ENCODE measurements around the gene AOPEP.

DNA sequence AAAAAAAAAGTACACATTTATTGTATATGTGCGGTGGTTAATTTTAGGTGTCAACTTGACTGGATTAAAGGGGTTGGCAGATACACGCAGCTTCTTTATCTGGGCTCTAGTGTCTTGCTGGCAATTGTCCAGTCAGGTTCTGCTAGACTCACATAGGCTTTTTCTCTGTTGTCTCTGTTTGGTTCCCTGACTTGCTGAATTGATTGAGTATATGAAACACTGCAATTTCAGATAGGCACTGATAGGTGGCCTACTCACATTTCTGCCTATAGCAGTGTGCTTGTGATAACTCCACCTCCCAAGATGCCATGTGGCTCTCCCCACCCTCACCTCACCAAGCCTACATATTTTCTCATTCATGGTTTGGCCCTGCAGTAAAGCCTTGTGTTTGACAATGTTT, 52.5 kb downstream of the AOPEP start:
- TF ChIP-seq, protein P1, sequence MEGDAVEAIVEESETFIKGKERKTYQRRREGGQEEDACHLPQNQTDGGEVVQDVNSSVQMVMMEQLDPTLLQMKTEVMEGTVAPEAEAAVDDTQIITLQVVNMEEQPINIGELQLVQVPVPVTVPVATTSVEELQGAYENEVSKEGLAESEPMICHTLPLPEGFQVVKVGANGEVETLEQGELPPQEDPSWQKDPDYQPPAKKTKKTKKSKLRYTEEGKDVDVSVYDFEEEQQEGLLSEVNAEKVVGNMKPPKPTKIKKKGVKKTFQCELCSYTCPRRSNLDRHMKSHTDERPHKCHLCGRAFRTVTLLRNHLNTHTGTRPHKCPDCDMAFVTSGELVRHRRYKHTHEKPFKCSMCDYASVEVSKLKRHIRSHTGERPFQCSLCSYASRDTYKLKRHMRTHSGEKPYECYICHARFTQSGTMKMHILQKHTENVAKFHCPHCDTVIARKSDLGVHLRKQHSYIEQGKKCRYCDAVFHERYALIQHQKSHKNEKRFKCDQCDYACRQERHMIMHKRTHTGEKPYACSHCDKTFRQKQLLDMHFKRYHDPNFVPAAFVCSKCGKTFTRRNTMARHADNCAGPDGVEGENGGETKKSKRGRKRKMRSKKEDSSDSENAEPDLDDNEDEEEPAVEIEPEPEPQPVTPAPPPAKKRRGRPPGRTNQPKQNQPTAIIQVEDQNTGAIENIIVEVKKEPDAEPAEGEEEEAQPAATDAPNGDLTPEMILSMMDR (IDR thresholded peaks at IDR 0.05; ENCODE audit: low read depth, low read length, poor library complexity, severe bottlenecking) = no peak
- TF ChIP-seq EZH2phosphoT487 (IDR thresholded peaks at IDR 0.05; ENCODE audit: borderline replicate concordance, low read length) = no peak

Data from DOHH2 (cell line).